NK-92 (cell line): ENCODE data around the gene ACTG2.
"Not testable (repeated sequence)": the region's sequence is repeated elsewhere in the genome, so short reads cannot be mapped to it uniquely, and the experiment has no call there.

ENCODE experiments used
- DNase-seq: peaks from one replicate; lab custom pipeline; 2025; ENCODE audit not compliant: unreplicated experiment; lab: John Stamatoyannopoulos, UW

ACTG2 gene

DNA sequence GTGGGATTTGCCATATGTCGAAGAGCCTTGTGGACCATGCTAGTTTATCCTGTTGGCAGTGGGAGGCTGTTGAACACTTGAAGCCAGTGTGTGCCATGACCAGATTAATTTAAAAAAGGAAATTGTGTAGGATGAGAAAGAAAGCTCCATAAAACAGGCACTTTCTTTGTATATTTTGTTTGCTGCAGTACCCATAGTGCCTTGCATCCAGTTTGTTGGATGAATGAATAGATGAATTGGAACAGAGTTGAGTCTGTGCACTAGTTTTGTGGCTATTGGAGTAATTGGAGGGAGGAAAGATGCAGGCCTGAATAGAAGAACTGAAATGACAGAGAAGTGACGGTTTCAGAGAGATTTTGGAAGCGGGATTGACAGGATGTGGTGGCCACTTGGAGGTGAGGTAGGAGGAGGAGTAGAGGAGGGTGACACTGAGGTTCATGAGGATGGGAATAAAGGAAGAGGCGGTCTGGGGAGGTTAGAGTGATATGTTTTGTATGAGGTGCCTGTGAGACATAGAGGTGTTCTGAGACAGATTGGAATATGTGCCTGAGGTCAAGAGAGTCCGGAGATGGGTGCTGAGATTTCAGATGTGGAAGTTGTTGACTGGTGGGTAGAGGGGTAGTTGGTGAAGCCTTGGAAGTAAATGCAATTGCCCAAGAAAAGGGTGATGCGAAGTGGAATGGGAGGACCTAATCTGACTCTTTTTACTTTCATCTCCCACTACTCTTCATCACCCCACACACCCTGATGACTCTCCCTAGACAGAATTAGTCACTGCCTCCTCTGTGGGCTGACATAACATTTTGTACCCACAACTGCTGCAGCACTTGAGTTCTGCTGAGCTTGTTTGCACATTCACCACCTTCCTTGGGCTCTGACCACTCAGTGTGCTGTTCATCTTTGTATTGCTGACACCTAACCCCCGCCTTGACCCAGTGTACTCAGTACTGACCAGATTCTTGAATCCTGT lies 39.0 kb downstream of the ACTG2 start:
- no peak for DNase-seq

DNA sequence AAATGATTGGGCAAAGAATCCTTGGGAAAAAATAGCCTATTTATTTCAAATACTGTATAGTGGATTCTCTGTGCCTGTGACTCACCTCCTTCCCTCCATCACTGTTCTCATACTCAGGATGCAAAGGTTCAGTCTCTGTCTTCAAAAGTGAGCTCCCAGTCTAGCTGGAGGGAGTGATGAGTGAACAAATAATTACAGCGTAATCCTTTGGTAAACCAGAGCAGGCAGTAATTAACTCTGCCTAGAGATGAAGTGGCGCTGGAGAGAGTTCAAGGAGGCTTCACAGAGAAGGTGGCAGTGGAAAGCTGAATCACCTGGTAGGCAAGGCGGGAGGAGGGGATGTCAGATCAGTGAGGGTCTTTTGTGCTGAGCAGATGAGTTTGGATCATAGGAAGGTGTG lies 40.4 kb downstream of the ACTG2 start:
- DNase-seq: no peak

GRCh38 chr2:73935641-73936040 lies 42.8 kb downstream of the ACTG2 start:
- no peak for DNase-seq

GRCh38 chr2:73937103-73937885 lies 44.5 kb downstream of the ACTG2 start:
- DNase-seq: no peak

GRCh38 chr2:73937899-73938298 lies 45.1 kb downstream of the ACTG2 start:
- DNase-seq: no peak

DNA sequence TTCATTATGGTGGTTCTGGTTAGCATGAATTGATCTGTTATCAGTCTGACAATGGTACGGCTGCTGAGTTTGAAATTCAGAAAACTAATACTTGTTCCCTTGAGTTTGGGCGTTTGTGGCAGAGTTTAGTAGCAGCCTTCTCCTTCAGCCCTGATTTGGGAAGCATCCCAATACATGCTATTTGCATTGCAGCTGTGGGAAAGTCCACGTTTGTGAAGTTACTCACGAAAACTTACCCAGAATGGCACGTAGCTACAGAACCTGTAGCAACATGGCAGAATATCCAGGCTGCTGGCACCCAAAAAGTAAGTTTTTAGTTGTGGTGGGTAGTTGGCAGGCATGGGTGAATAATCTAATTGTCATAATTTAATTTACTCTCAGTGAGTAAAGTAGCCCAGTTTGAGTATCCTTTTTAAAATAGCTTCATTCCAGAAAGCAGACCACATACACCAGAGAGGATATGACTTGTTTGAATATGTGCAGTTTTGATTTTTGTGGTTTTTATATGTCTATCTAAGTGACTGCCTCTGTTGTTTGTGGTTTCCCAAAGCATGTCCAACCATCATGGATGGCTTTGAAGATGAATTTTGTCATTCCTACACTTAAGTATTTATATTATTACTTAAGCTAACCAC lies 46.0 kb downstream of the ACTG2 start:
- no peak for DNase-seq

- DNase-seq: no peak
These were observed 46.6 kb downstream of the ACTG2 start for GRCh38 chr2:73939419-73939818.

GRCh38 chr2:73940066-73940465 lies 47.3 kb downstream of the ACTG2 start:
- DNase-seq: not testable (repeated sequence)

- no peak for DNase-seq
These were observed 49.9 kb downstream of the ACTG2 start for GRCh38 chr2:73942664-73943063.

GRCh38 chr2:73944714-73945113 lies 51.9 kb downstream of the ACTG2 start:
- DNase-seq: no peak

DNA sequence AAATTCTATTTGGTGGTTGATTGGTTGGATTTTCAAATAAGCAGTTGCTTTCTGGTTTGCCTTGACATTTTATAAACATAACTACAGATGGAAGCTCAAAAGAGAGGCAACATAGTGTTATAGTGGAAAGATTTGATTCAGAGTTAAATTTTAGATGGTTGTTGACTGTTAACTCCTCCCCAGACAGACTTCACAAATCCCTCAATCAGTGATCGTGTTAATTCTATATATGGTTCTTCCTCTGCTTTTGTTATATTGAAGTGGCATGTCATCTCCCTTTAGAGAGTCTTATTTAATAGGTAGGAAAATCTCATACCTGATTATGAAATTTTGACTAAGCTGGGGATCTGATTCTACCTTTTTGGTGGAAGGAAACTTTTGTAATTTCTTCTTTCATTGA lies 53.4 kb downstream of the ACTG2 start:
- no peak for DNase-seq

DNA sequence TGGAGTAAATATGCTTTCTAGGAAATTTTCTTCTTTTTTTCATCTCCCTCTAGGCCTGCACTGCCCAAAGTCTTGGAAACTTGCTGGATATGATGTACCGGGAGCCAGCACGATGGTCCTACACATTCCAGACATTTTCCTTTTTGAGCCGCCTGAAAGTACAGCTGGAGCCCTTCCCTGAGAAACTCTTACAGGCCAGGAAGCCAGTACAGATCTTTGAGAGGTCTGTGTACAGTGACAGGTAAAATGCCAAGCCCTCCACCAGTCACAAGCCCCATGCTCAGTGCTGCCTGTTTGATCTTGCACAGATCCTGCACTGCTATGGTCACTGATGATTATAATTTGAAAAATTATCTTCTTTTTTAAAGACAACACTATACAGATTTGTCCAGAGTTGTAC lies 53.9 kb downstream of the ACTG2 start:
- no peak for DNase-seq

GRCh38 chr2:73947412-73948018 lies 54.7 kb downstream of the ACTG2 start:
- DNase-seq: no peak

DNA sequence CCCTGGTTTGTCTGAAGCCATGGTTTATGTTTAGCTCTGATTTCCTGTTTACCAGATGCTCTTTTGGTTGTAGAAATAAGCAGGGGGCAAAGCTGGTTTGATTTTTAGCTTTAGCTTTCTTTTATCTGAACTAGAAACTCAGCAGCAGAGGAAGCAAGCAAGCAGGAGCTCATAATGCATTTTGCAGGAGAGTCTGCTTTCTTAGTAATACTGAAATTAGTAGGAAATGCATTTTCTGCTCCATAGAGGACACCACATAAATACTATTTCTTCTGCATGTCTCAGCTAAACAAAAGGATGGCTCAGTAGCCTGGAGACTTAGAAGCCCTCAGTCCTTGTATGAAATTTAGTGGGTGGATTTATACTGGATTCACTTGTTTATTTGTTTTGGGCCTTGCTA lies 57.0 kb downstream of the ACTG2 start:
- DNase-seq: no peak

DNA sequence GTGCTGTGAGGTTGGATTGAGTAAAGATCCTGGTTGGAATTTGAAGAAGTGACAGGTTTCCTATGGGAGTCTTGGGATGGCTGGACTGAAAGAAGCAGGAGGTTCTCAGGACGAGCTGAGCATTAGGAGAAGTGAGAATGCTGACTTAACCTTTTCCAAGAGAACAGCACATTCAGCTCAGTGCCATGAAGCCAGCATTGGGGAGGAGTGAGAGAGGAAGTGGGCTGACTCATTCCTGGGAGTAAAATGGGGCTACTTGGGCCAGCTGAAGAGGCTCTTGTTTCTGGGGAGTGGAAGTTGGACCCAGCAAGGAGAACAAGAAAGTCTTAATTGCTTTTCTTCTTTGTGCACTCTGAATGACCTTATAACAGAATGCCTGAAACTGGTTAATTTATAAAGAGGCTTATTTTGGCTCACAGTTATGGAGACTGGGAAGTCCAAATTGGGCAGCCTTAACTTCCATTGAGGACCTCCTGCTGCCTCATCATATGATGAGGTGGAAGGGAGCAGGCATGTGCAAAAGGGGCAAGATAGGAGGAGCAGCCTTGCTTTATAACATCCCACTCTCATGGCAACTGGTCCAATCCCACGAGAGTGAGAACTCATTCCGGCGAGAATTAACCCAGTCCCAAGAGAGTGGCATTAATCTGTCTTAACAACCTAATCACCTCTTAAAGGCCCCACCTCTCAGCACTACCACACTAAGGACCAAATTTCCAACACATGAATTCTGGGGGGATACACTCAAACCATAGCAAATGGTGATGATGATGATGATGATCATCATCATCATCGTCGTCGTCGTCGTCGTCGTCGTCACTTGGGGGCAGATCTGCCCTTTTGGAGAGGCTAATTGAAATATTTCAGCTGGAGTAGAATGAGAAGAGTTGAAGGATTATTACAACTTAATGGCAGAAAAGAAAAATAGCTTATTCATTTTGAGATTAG lies 60.0 kb downstream of the ACTG2 start:
- no peak for DNase-seq

- DNase-seq: no peak
These were observed 63.5 kb downstream of the ACTG2 start for GRCh38 chr2:73956218-73956865.

DNA sequence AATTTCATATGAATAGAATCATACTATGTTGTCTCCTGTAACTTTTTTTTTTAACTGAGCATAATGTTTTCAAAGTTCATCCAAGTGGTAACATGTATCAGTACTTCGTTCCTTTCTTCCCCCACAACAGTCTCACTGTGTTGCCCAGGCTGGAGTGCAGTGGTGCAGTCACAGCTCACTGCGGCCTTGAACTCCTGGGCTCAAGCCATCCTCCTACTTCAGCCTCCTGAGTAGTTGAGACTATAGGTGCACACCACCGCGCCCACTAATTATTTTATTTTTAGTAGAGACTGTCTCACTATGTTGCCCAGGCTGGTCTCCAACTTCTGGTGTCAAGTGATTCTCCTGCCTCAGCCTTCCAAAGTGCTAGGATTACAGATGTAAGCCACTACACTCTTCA lies 68.5 kb downstream of the ACTG2 start:
- no peak for DNase-seq

GRCh38 chr2:73961823-73962615 lies 69.2 kb downstream of the ACTG2 start:
- no peak for DNase-seq

DNA sequence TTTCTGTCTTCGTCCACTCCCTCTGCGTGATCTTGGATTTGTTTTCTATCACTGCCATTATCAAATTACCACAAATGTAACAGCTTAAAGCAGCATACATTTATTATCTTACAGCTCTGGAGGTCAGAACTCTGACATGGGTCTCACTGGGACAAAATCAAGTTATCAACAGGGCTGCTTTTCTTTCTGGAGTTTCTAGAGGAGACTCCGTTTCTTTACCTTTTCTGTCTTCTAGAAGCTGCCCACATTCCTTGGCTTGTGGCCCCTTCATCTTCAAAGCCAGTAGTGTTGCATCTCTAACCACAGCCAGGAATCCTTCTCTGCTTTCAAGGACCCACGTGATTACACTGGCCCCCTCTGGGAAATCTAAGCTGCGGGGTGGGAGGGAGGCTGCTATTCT lies 70.0 kb downstream of the ACTG2 start:
- DNase-seq: no peak
